Neural progenitor cell (in vitro differentiated cells): ENCODE measurements around the gene TOLLIP. TPM values are rescaled to one million over a fixed set of nuclear protein-coding genes. Genes with fewer than 3 reads are reported as not detected.

Experiments
- DNase-seq: peaks from one replicate; pipeline ENCODE4 v3.0.0-alpha.2; 2016; ENCODE audit warnings: low spot score
- H2AFZ ChIP-seq: fragments of 200-600 bp; sonication (generic); replicated peaks from 2 replicates; pipeline ENCODE4 v1.6.1; 2016; ENCODE audit warnings: antibody characterized with exemption
- H3F3A ChIP-seq: fragments of 200-600 bp; sonication (generic); 2 replicates; pipeline ENCODE4 v1.6.1; 2016; ENCODE audit warnings: antibody characterized with exemption, low read depth
- H3K27ac ChIP-seq: fragments of 200-600 bp; sonication (generic); 2 replicates; pipeline ENCODE4 v1.5.1; 2016; ENCODE audit warnings: mild to moderate bottlenecking
- H3K27me3 ChIP-seq: fragments of 200-600 bp; sonication (generic); 2 replicates; pipeline ENCODE4 v1.6.1; 2016; ENCODE audit warnings: mild to moderate bottlenecking, moderate library complexity
- H3K36me3 ChIP-seq: fragments of 200-600 bp; sonication (generic); 2 replicates; pipeline ENCODE4 v1.5.1; 2016
- H3K4me1 ChIP-seq: fragments of 200-600 bp; sonication (generic); 2 replicates; pipeline ENCODE4 v1.6.1; 2016; ENCODE audit warnings: mixed run types
- H3K4me2 ChIP-seq: fragments of 200-600 bp; sonication (generic); 2 replicates; pipeline ENCODE4 v1.6.1; 2016
- H3K4me3 ChIP-seq: fragments of 200-600 bp; sonication (generic); 2 replicates; pipeline ENCODE4 v1.5.1; 2016
- H3K79me2 ChIP-seq: fragments of 200-600 bp; sonication (generic); 2 replicates; pipeline ENCODE4 v1.6.1; 2016; ENCODE audit warnings: low read depth
- H3K9ac ChIP-seq: fragments of 200-600 bp; sonication (generic); 2 replicates; pipeline ENCODE4 v1.6.1; 2016
- H3K9me3 ChIP-seq: fragments of 200-600 bp; sonication (generic); 2 replicates; pipeline ENCODE4 v1.5.1; 2016; ENCODE audit warnings: low read depth
- H4K20me1 ChIP-seq: fragments of 200-600 bp; sonication (generic); 2 replicates; pipeline ENCODE4 v1.6.1; 2016; ENCODE audit warnings: low read depth
- H3K27ac Mint-ChIP-seq: 3 replicates; pipeline ENCODE4 v1.8.0; 2021; ENCODE audit warnings: mixed read lengths
- H3K27me3 Mint-ChIP-seq: 2 replicates; pipeline ENCODE4 v1.8.0; 2022; ENCODE audit warnings: low read depth, mild to moderate bottlenecking, inconsistent platforms, moderate library complexity, mixed read lengths; ENCODE audit not compliant: insufficient read depth
- H3K36me3 Mint-ChIP-seq: 3 replicates; pipeline ENCODE4 v1.8.0; 2021; ENCODE audit warnings: mixed read lengths
- H3K4me1 Mint-ChIP-seq: 3 replicates; pipeline ENCODE4 v1.8.0; 2021; ENCODE audit warnings: mixed read lengths
- H3K4me3 Mint-ChIP-seq: 3 replicates; pipeline ENCODE4 v1.8.0; 2021; ENCODE audit warnings: mild to moderate bottlenecking, moderate library complexity, mixed read lengths
- H3K9me3 Mint-ChIP-seq: 3 replicates; pipeline ENCODE4 v1.8.0; 2020; ENCODE audit warnings: mixed read lengths
- EZH2 ChIP-seq: fragments of 200-600 bp; sonication (generic); IDR thresholded peaks from 2 replicates; pipeline ENCODE4 v1.6.1; 2017; ENCODE audit warnings: antibody characterized with exemption, mild to moderate bottlenecking, moderate library complexity
- EZH2phosphoT487 ChIP-seq: fragments of 200-600 bp; sonication (generic); IDR thresholded peaks from 2 replicates; pipeline ENCODE4 v1.6.1; 2017; ENCODE audit warnings: antibody characterized with exemption
- total RNA-seq: library from RNA; depleted of rRNA; stranded (reverse); fragments of >200 nt; gene quantifications from 2 replicates; pipeline ENCODE4 v1.2.3, GENCODE V29; 2015; ENCODE audit warnings: low replicate concordance
- TF ChIP-seq, protein P1 (sequence below): fragments of 200-600 bp; sonication (generic); IDR thresholded peaks from 2 replicates; pipeline ENCODE4 v1.5.1; 2017; ENCODE audit warnings: antibody characterized with exemption, mild to moderate bottlenecking

The TOLLIP gene
- total RNA-seq, 1 donor from 2014 or later: 8.5 TPM

DNA sequence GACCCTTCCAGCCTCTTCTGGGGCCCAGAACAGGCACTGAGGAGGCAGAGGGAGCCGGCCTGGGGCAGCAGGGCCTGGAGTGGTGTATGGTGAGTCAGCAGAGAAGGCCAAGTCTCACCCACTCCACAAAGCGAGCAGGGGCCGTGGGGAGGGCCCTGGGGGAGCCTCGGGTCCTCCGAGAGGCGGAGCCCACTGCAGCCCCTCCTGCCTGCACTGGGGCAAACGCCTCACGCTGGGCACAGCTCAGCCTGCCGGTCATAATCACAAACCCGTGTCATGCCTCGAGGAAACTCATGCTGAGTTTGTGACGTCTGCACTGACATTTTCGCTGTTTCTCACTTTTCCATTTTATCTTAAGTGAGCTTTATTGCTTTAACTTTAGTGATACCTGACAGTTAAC is 38.4 kb downstream of the TOLLIP start:
- H3K27me3 ChIP-seq: no peaks in the 10 kb centered on the region
- no peaks in the 10 kb centered on the region for H3K79me2 ChIP-seq
- no peak overlapping the region for H3K27ac ChIP-seq
- H3F3A ChIP-seq: no peaks in the 10 kb centered on the region
- H3K9me3 Mint-ChIP-seq: peaks cover 2% of the 10 kb centered on the region
- peaks cover 3% of the 10 kb centered on the region for H3K36me3 Mint-ChIP-seq
- H3K4me1 ChIP-seq: no peaks in the 10 kb centered on the region
- H3K27ac Mint-ChIP-seq: peak overlapping the region; percentile 21
- H2AFZ ChIP-seq: no peak overlapping the region
- H3K36me3 ChIP-seq: no peaks in the 10 kb centered on the region
- H3K27me3 Mint-ChIP-seq: peaks cover 6% of the 10 kb centered on the region
- peak overlapping the region; percentile 50 for H3K4me3 Mint-ChIP-seq
- peaks cover 6% of the 10 kb centered on the region for H3K4me1 Mint-ChIP-seq
- no peak overlapping the region for H3K4me2 ChIP-seq
- no peaks in the 10 kb centered on the region for H3K9me3 ChIP-seq
- TF ChIP-seq EZH2 (no peak), EZH2phosphoT487 (no peak)
- TF ChIP-seq, protein P1, sequence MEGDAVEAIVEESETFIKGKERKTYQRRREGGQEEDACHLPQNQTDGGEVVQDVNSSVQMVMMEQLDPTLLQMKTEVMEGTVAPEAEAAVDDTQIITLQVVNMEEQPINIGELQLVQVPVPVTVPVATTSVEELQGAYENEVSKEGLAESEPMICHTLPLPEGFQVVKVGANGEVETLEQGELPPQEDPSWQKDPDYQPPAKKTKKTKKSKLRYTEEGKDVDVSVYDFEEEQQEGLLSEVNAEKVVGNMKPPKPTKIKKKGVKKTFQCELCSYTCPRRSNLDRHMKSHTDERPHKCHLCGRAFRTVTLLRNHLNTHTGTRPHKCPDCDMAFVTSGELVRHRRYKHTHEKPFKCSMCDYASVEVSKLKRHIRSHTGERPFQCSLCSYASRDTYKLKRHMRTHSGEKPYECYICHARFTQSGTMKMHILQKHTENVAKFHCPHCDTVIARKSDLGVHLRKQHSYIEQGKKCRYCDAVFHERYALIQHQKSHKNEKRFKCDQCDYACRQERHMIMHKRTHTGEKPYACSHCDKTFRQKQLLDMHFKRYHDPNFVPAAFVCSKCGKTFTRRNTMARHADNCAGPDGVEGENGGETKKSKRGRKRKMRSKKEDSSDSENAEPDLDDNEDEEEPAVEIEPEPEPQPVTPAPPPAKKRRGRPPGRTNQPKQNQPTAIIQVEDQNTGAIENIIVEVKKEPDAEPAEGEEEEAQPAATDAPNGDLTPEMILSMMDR: no peak
- no peak overlapping the region for H3K4me3 ChIP-seq
- H3K9ac ChIP-seq: no peak overlapping the region
- DNase-seq: no peak
- H4K20me1 ChIP-seq: no peaks in the 10 kb centered on the region

DNA sequence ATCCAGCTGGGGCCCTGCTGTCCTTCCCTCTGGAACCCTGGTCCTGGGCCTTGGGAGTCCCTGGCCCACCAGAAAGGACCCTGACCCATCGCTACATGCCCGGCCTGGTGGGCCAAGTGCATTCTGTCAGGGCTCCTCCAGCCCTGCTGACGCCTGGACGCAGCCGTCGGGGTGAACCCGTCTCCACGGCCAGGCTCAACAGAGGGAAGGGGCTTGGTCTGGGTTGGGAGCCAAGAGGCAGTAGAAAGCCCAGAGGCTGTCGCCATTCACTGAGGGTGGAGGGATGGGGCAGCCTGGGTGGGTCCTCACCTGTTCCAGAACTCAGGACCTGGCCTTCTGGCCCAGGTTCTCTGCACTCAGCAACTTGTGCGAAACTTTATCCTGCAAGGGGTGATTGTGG is 39.0 kb downstream of the TOLLIP start:
- H3K9ac ChIP-seq: no peak overlapping the region
- H4K20me1 ChIP-seq: no peaks in the 10 kb centered on the region
- peaks cover 6% of the 10 kb centered on the region for H3K27me3 Mint-ChIP-seq
- H3K79me2 ChIP-seq: no peaks in the 10 kb centered on the region
- no peaks in the 10 kb centered on the region for H3K9me3 ChIP-seq
- no peaks in the 10 kb centered on the region for H3K36me3 ChIP-seq
- TF ChIP-seq, protein P1: no peak
- TF ChIP-seq EZH2 (no peak), EZH2phosphoT487 (no peak)
- DNase-seq: no peak
- H3K9me3 Mint-ChIP-seq: peaks cover 4% of the 10 kb centered on the region
- no peak overlapping the region for H3K4me2 ChIP-seq
- peaks cover 6% of the 10 kb centered on the region for H3K4me1 Mint-ChIP-seq
- no peak overlapping the region for H3K4me3 Mint-ChIP-seq
- no peak overlapping the region for H2AFZ ChIP-seq
- no peak overlapping the region for H3K27ac ChIP-seq
- no peak overlapping the region for H3K27ac Mint-ChIP-seq
- H3K27me3 ChIP-seq: no peaks in the 10 kb centered on the region
- H3F3A ChIP-seq: no peaks in the 10 kb centered on the region
- H3K4me1 ChIP-seq: no peaks in the 10 kb centered on the region
- H3K4me3 ChIP-seq: no peak overlapping the region
- peaks cover 3% of the 10 kb centered on the region for H3K36me3 Mint-ChIP-seq

DNA sequence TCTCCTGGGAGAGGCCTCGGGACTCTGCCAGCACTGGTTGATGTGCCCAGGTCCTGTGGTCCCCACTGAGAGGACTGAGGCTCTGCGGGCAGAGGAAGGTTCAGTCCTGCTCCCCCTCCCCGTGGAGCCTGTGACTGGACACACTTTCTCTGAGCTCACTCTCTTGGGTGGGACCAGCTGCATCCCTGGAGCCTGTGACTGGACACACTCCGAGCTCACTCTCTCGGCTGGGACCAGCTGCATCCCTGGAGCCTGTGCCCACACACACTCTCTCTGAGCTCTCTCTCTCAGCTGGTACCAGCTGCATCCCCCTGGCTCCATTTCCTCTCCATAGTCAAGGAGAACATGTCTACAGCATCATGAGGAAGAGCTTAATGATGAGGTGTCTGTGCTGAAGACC is 39.5 kb downstream of the TOLLIP start:
- no peak for TF ChIP-seq EZH2phosphoT487
- TF ChIP-seq EZH2: no peak
- TF ChIP-seq, protein P1: no peak
- H3K4me1 Mint-ChIP-seq: peaks cover 6% of the 10 kb centered on the region
- no peaks in the 10 kb centered on the region for H3K9me3 ChIP-seq
- no peak overlapping the region for H3K27ac ChIP-seq
- peaks cover 8% of the 10 kb centered on the region for H3K9me3 Mint-ChIP-seq
- H3K9ac ChIP-seq: no peak overlapping the region
- H4K20me1 ChIP-seq: no peaks in the 10 kb centered on the region
- H3K4me2 ChIP-seq: no peak overlapping the region
- no peaks in the 10 kb centered on the region for H3K36me3 ChIP-seq
- no peak overlapping the region for H3K27ac Mint-ChIP-seq
- H3K36me3 Mint-ChIP-seq: peaks cover 3% of the 10 kb centered on the region
- H3K79me2 ChIP-seq: no peaks in the 10 kb centered on the region
- H3K27me3 ChIP-seq: no peaks in the 10 kb centered on the region
- H3K27me3 Mint-ChIP-seq: peaks cover 6% of the 10 kb centered on the region
- H3F3A ChIP-seq: no peaks in the 10 kb centered on the region
- DNase-seq: no peak
- no peak overlapping the region for H3K4me3 ChIP-seq
- no peak overlapping the region for H2AFZ ChIP-seq
- no peaks in the 10 kb centered on the region for H3K4me1 ChIP-seq
- H3K4me3 Mint-ChIP-seq: no peak overlapping the region
